GM12891 (cell line): ENCODE results near the gene ZC3H18.
A peak's percentile ranks its signal among the peaks of the same experiment; 100 is the strongest.

Experiments used
- PAX5 ChIP-seq: IDR thresholded peaks from 2 replicates; pipeline ENCODE4 v1.6.1; 2011; ENCODE audit warnings: low read length, moderate library complexity, mild to moderate bottlenecking; ENCODE audit not compliant: insufficient read depth, severe bottlenecking
- POLR2A ChIP-seq: IDR thresholded peaks from 2 replicates; pipeline ENCODE4 v1.6.1; 2011; ENCODE audit warnings: low read depth, low read length, control low read depth
- POLR2AphosphoS5 ChIP-seq: IDR thresholded peaks from 2 replicates; pipeline ENCODE4 v1.6.1; 2011; ENCODE audit warnings: low read depth, low read length, control low read depth
- POU2F2 ChIP-seq: IDR thresholded peaks from 2 replicates; pipeline ENCODE4 v1.6.1; 2011; ENCODE audit warnings: low read depth, mild to moderate bottlenecking, control low read depth, low read length, moderate library complexity
- SPI1 ChIP-seq: IDR thresholded peaks from 2 replicates; pipeline ENCODE4 v1.6.1; 2011; ENCODE audit warnings: low read depth, low read length, control low read depth
- TAF1 ChIP-seq: IDR thresholded peaks from 2 replicates; pipeline ENCODE4 v1.6.1; 2011; ENCODE audit warnings: low read depth, low read length, control low read depth

- TF ChIP-seq POLR2A (peak; percentile 82), TAF1 (0 out of 2 replicates have a peak, but pooled peaks have one; percentile 34), POU2F2 (no peak), POLR2AphosphoS5 (peak; percentile 80), SPI1 (0 out of 2 replicates have a peak, but pooled peaks have one; percentile 24), PAX5 (peak; percentile 29)
Measured at GRCh38 chr16:88569985-88570690, at the start of gene ZC3H18.
